NAMALWA (cell line): ENCODE measurements around the gene HMGN3.
"Not testable (repeated sequence)": the region's sequence is repeated elsewhere in the genome, so short reads cannot be mapped to it uniquely, and the experiment has no call there.

Source experiments
- DNase-seq: peaks from one replicate; pipeline ENCODE4 v3.0.0-alpha.2; 2015; ENCODE audit warnings: low spot score

Gene HMGN3

DNA sequence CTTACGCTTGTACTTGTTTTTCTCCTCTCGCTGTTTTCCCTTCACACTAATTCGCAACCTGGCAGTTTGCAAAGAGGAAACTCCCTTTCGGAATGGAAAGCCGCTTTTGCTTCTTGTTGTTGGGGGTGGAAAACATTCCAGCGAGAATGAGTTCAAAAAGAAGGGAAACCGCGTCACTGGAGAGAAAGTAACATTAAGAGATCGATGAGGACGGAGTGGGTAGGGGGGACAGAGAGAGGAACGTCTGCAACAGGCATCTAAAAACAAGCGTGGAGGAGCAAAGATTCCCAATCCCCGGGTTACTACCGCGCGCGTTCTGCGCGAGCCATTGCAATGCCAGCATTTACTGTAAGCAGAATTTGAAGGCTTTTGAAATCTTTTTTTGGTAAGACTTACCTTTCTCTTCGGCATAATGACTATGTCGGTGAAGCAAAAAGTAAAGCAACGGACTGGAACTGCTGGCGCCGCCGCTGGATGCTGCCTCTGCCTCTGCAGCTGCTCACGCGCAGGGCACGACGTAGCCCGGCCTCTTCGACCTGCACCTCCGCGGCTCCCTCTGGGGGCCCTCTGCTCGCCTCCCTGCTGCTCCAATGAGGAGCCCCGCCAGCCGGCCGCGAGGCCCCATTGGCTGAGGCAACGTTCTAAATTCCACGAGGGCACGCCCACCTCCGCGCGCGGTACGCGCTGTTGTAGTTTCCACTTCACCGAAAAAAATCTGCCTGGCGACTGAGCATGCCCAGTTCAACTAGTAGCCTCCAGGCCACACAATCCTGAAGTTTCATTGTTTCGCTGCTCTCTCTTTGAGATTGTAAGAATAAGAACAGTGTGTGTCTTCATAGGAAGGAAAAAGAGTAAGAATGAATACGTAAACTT, at the start of gene HMGN3:
HMGN3 (minus strand) TSS at position 533 of the 873 bp plus-strand sequence.
- DNase-seq, result peak; percentile 97

DNA sequence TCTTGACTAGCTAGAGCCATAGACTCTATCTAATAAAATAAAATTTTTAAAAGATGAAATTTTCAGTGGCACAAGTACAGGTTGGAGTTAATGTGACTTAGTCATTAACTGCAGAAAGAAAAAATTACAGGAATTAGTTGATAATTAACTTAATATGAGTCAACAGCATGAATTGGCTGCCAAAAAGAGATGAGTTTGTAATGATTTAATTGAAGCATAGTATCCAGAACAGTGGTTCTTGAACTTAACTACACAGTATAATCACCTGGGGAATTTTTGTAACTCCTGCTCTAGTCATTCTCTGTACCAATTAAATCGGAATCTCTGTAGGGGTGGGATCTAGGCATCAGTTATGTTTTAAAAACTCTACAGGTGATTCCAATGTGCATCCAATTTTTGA, 46.3 kb upstream of the HMGN3 start:
- DNase-seq, result no peak

GRCh38 chr6:79277109-79277508, 42.6 kb upstream of the HMGN3 start:
- no peak for DNase-seq

- no peak for DNase-seq
Observed at GRCh38 chr6:79269877-79270276, 35.4 kb upstream of the HMGN3 start.

DNA sequence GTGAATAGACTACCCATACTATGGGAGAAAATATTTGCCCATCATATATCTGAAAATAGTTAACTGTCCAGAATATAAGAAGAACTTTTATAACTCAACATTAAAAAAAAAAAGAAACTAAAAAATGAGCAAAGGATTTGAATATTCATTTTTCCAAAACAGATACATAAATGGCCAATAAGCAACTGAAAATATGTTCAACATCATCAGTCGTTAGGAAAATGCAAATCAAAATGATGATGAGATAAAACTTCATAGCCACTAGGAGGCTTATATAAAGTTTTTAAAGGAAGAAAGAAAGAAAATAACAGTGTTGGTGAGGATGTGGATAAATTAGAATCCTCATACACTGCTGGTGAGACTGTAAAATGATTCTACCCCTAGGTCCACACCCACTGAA, 32.6 kb upstream of the HMGN3 start:
- DNase-seq, result no peak

GRCh38 chr6:79266051-79266450, 31.6 kb upstream of the HMGN3 start:
- DNase-seq, result no peak

- no peak for DNase-seq
Observed at GRCh38 chr6:79263359-79263758, 28.9 kb upstream of the HMGN3 start.

DNA sequence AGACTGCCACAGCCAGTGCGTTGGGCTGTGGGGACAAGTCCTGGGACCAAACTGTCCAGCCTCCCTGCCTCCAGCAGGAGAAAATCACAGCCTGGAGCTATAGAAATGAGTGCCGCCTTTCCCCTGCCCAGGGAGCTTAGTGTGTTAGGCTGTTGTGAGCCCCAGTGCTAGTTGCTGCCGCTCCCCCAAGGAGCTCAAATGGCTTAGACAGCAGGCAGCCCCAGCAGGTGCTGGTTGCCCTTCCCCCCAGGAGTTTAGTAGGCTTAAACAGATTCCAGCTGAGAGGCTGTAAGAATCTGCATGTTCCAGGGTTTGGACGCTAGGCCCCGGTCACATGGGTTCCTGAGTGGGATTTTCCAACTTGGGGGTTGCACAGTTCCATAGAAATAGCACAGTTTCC, 27.2 kb upstream of the HMGN3 start:
- no peak for DNase-seq

DNA sequence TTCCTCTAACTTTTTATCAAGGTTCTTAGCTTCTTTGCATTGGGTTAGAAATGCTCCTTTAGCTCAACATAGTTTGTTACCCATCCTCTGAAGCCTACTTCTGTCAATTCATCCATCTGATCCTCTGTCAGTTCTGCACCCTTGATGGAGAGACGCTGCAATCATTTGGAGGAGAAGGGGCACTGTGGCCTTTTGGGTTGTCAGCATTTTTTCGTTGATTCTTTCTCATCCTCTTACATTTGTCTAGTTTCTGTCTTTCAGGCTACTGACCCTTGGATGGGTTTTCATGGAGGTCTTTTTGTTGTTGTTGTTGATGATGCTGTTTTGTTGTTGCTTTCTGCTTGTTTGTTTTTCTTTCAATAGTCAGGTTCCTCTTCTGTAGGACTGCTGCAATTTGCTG, 26.3 kb upstream of the HMGN3 start:
- DNase-seq, result no peak

DNA sequence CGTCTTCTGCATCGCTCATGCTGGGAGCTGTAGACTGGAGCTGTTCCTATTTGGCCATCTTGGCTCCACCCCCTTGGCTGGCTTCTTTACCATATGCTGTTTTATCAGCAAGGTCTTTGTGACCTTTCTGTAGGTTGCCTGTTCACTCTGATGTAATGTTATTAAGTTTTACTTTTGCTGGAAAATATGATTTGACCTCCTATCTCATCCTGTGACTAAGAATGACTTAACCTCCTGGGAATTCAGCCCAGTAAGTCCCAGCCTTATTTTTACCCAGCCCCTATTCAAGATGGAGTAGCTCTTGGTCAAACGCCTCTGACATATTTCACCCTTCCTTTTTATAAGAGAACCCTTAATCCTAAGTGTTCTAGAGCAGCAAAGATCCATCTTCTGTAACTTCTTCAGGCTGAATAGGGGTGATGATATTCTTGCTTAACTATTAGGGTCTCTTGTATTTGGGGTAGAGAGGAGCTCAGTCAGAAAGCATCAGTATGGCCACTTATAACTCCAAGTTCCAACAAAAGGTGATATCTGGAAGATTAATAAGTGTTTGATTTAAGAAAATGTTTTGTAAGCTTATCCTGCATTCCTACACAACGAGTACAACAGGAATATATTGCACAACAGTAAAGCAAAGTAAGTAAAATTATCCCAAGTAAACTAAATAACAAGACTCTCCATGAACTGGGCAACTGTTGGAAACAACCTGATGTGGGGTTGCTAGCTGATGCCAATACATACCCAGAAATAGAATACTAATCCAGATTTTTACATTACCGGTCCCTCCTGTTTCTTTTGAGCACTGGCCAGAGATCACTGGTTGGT, 23.1 kb upstream of the HMGN3 start:
- no peak for DNase-seq

GRCh38 chr6:79256770-79257169, 22.3 kb upstream of the HMGN3 start:
- DNase-seq, result not testable (repeated sequence)

GRCh38 chr6:79255086-79255485, 20.6 kb upstream of the HMGN3 start:
- not testable (repeated sequence) for DNase-seq

- DNase-seq, result no peak
Observed at GRCh38 chr6:79250559-79250958, 16.1 kb upstream of the HMGN3 start.

DNA sequence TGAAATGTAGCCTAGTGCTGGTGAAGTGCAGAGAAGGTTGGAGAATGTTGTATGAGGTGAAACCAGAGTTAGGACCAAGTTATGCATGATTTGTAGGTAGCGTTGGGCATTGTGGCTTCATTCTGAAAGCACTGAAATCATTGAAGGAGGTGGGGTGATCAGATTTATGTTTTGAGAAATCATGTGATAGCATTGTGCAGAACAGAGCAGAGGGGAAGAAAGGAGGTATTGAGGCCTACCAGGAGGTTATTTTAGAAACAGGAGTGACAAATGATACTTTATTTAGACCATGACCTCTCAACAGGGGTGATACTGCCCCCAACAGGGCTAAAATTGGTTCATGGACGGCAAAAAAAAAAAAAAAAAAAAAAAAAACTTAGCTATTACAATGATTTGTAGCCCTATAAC, 15.6 kb upstream of the HMGN3 start:
- DNase-seq, result peak; percentile 52

GRCh38 chr6:79249136-79249535, 14.7 kb upstream of the HMGN3 start:
- DNase-seq, result no peak

- DNase-seq, result peak; percentile 7
Observed at GRCh38 chr6:79246891-79247290, 12.4 kb upstream of the HMGN3 start.

GRCh38 chr6:79241228-79241627, 6.7 kb upstream of the HMGN3 start:
- DNase-seq, result no peak

DNA sequence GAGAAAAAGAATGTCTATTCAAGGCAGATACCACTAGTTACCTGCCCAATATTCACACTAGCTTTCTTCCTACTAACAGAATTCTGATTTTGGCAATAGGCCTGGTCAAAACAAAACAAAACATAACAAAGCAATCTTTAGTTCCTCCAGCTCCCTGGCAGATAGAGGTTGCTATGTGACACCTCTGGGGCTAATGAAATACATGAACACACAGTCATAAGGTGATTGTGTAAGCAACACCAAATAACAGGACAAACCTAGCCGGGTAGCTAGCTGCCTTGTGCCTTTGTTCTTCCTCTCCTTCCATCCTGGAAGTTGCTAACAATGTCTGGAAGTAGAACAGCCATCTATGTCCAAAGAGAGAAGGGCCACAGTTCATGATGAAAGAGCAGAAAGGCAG, 6.0 kb upstream of the HMGN3 start:
- no peak for DNase-seq

GRCh38 chr6:79239536-79240168, 5.2 kb upstream of the HMGN3 start:
- no peak for DNase-seq

DNA sequence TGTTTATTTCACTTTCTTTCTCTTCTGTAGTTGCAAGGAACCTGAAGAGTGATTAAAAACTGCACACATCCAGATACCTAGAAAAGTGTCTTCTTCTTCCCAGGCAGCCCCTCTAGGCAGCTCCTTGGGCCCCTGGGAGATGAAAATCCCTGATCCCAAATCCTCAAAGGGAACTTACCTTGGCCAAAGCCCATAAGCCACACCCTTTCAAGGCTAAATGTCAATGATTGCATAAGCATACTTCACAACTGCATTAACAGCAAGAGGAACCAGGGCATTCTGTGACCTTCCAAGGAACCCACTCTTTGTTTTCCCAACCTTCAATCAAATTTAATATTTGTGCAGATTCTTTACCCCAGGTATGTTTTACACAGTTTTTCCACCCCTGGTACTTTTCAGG, 4.4 kb upstream of the HMGN3 start:
- DNase-seq, result no peak

- DNase-seq, result no peak
Observed at GRCh38 chr6:79236711-79237110, 2.2 kb upstream of the HMGN3 start.

DNA sequence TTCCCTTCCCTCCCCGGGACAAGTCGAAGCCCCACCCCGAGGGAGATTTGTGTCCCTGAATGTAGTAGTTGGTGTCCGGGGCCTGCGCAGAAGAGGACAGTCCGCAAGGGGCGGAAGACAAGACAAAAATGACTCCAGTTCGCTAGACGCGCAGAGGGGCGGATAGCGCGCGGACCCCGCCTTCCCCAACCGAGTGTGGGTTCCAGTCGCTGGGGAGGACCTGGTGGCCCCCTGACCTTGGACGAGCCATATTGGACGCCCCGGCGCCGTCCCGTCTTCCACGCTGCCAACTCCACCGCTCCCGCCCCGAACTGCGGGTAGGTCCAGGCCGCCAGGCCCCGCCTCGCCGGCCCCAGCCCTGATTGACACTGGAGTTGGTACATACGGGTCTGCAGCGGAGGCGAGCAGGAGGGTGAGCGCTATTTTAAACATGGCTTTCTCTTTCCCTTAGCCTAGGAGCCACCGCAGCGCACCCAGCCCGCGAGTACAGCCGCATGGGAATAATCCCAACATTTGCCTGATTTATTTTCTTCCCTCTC, 802 bp downstream of the HMGN3 start:
- DNase-seq, result peak; percentile 89
